Activated CD8-positive, alpha-beta T cell treated with anti-CD3 and anti-CD28 coated beads for 36 hours (primary cell): ENCODE measurements around the gene SDC3. TPM values are rescaled to one million over a fixed set of nuclear protein-coding genes. Genes with fewer than 3 reads are reported as not detected.
A peak's percentile ranks its signal among the peaks of the same experiment; 100 is the strongest.

Source experiments
- ATAC-seq: fragments of 200-7000 bp; cut with Tn5 transposase; one replicate; pipeline ENCODE4 v1.10.0; 2021; ENCODE audit warnings: mild to moderate bottlenecking, moderate library complexity
- CTCF ChIA-PET: fragments of 350-600 bp; sonication (Branson Sonifier 250); formaldehyde crosslinking; loops from one replicate; lab custom pipeline; 2021; ENCODE audit warnings: antibody characterized with exemption; lab: Charles Lee
- POLR2A ChIA-PET: fragments of 350-600 bp; sonication (Branson Sonifier 250); formaldehyde crosslinking; loops from one replicate; lab custom pipeline; 2021; ENCODE audit warnings: antibody characterized with exemption; lab: Charles Lee
- DNase-seq: peaks from one replicate; pipeline ENCODE4 v3.0.0-alpha.2; 2020
- H3K27ac Mint-ChIP-seq: one replicate; pipeline ENCODE4 v1.8.0; 2021; ENCODE audit warnings: mild to moderate bottlenecking, mixed read lengths
- H3K27me3 Mint-ChIP-seq: one replicate; pipeline ENCODE4 v1.8.0; 2021; ENCODE audit warnings: mixed read lengths
- H3K36me3 Mint-ChIP-seq: one replicate; pipeline ENCODE4 v1.8.0; 2021; ENCODE audit warnings: low read depth, mixed read lengths
- H3K4me1 Mint-ChIP-seq: one replicate; pipeline ENCODE4 v1.8.0; 2021; ENCODE audit warnings: low read depth, mixed read lengths
- H3K4me3 Mint-ChIP-seq: one replicate; pipeline ENCODE4 v1.8.0; 2021; ENCODE audit warnings: mild to moderate bottlenecking, moderate library complexity, mixed read lengths
- H3K9me3 Mint-ChIP-seq: one replicate; pipeline ENCODE4 v1.8.0; 2021; ENCODE audit warnings: mixed read lengths
- intact Hi-C: fragments of 100-400 bp; cut with micrococcal nuclease; formaldehyde crosslinking; loops from one replicate; pipeline ENCODE4 v1.10.0; 2022
- total RNA-seq, 2 experiments: library from RNA; stranded (reverse); gene quantifications; one replicate each; pipeline ENCODE4 v1.2.3, GENCODE V29; 2021
- TF ChIP-seq, protein P1 (sequence below): fragments of 200-600 bp; IDR thresholded peaks from one replicate; pipeline ENCODE4 v1.8.0; 2022; ENCODE audit warnings: antibody characterized with exemption, mild to moderate bottlenecking

Gene SDC3
- total RNA-seq, 2 experiments from 2014 or later = 0.04 to 0.14 TPM

DNA sequence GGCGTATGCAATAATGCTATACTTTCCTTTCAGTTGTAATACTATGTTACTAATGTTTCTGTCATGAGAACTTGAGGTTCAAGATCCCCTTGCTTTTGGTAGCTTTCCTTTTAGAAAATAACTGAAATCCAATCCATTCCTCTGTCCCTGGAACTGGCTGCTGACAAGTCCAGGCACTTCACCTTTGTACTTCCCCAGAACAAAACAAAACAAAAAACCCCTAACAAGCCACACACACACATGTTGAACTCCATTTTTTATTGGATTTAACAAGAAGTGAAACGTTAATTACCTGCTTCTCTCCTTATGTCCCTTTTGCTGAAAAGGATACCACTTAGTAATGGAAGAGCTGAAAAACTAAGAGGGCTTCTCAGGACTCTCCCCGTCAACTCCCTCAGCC is 26.1 kb upstream of the SDC3 start:
- DNase-seq (no peak), ATAC-seq (no peak)
- TF ChIP-seq, protein P1, sequence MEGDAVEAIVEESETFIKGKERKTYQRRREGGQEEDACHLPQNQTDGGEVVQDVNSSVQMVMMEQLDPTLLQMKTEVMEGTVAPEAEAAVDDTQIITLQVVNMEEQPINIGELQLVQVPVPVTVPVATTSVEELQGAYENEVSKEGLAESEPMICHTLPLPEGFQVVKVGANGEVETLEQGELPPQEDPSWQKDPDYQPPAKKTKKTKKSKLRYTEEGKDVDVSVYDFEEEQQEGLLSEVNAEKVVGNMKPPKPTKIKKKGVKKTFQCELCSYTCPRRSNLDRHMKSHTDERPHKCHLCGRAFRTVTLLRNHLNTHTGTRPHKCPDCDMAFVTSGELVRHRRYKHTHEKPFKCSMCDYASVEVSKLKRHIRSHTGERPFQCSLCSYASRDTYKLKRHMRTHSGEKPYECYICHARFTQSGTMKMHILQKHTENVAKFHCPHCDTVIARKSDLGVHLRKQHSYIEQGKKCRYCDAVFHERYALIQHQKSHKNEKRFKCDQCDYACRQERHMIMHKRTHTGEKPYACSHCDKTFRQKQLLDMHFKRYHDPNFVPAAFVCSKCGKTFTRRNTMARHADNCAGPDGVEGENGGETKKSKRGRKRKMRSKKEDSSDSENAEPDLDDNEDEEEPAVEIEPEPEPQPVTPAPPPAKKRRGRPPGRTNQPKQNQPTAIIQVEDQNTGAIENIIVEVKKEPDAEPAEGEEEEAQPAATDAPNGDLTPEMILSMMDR = no peak
- Mint-ChIP-seq H3K27me3 (no peaks in the 10 kb centered on the region), H3K4me1 (no peaks in the 10 kb centered on the region), H3K9me3 (no peaks in the 10 kb centered on the region), H3K36me3 (peaks cover 38% of the 10 kb centered on the region), H3K4me3 (no peak overlapping the region), H3K27ac (peak overlapping the region; percentile 62)
- ChIA-PET CTCF (interaction anchor here (1.6 to 7.6 kb wide), 3 partner anchors 23 to 132 kb away, joined by 4 to 82 read pairs (median 5); no protein-coding TSS in a partner anchor), POLR2A (interaction anchor here (1.0 to 1.1 kb wide), 3 partner anchors 10 to 14 kb away, joined by 3 to 4 read pairs (median 4); no protein-coding TSS in a partner anchor)
- intact Hi-C loops = no loop called here

DNA sequence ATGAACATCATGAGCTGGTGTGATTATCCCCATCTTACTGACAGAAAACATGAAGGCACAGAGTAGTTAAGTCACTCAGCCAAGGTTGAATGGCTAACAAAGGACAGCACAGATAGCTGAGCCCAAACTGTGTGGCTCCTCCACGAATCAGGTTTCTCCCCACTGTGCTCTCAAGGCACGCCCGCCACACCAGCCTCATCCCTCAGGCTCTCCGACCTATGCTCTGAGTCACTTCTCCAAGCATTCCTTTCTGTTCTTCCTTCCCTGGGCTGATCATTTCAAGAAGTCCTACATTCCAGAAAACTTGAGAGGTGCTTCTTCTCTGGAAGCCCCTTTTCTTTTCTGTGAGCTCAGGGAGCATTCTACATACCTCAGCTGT is 25.3 kb upstream of the SDC3 start:
- H3K36me3 Mint-ChIP-seq = peaks cover 31% of the 10 kb centered on the region
- no peaks in the 10 kb centered on the region for H3K27me3 Mint-ChIP-seq
- POLR2A ChIA-PET = interaction anchor here (0.8 to 1.1 kb wide), 5 partner anchors 9 to 132 kb away, joined by 3 to 4 read pairs (median 4); no protein-coding TSS in a partner anchor
- intact Hi-C loops = no loop called here
- no peaks in the 10 kb centered on the region for H3K9me3 Mint-ChIP-seq
- no peak overlapping the region for H3K4me3 Mint-ChIP-seq
- peak overlapping the region; percentile 62 for H3K27ac Mint-ChIP-seq
- H3K4me1 Mint-ChIP-seq = peaks cover 3% of the 10 kb centered on the region
- CTCF ChIA-PET = interaction anchor here (0.8 to 7.6 kb wide), 4 partner anchors 9 to 132 kb away, joined by 3 to 82 read pairs (median 4); no protein-coding TSS in a partner anchor
- DNase-seq (no peak), ATAC-seq (no peak)
- TF ChIP-seq, protein P1 = no peak

DNA sequence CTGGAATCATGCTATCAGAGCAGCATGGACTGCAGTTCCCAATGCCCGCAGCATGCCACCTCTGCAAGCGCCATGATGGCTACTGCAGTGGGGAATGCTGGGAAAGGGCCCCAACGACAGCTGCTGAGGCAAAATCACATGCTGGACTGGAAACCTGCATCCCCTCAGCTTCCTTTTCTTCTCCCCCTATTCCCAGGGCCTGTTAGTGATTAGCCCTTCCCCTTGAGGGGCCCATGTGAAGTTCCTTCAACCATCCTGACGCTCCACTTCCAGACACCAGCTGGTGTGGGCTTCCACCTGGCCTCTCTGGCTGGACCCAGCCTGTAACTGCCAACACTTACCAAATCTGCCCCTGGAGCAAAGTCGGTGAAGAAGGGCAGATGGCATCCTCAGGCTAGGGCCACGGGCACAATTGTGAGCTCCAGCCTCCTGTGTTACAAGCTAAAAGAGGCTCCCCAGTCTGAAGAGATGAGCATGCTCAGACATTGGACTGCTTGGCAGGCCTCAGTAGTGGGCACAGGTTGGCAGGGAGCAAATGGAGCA is 22.1 kb upstream of the SDC3 start:
- no peaks in the 10 kb centered on the region for H3K27me3 Mint-ChIP-seq
- H3K4me3 Mint-ChIP-seq = no peak overlapping the region
- H3K27ac Mint-ChIP-seq = no peak overlapping the region
- ATAC-seq (no peak), DNase-seq (no peak)
- intact Hi-C loops = no loop called here
- H3K9me3 Mint-ChIP-seq = no peaks in the 10 kb centered on the region
- ChIA-PET POLR2A (no interaction called here), CTCF (interaction anchor here (0.8 to 7.6 kb wide), 5 partner anchors 10 to 148 kb away, joined by 3 to 82 read pairs (median 29); no protein-coding TSS in a partner anchor)
- H3K4me1 Mint-ChIP-seq = peaks cover 5% of the 10 kb centered on the region
- peaks cover 18% of the 10 kb centered on the region for H3K36me3 Mint-ChIP-seq
- TF ChIP-seq, protein P1 = no peak

DNA sequence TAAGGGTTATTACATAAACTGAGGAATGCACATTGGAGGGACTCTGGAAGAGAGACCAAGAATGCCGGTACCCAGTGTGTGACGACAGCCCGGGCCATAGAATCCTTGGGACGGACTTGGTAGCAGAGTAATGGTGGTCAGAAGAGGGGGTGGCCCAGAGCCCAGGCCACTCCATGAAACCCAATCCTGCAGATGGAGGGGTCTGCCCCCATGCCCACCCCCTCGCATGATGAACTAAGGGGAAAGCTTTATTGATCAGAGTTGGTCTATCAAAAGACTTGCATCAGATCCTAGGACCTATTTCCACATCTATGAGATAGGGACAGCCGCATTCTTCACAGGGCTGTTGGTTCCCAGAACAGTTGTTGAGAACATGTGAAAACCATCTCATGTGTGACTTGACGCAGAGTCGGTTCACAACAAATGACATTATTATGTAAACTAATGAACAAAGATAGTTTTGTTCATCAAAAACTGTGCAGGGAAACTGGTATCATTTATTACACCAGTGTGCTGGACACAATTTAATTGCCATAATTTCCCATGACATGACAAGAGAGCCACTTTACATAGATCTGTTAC is 21.5 kb upstream of the SDC3 start:
- POLR2A ChIA-PET = interaction anchor here (1.0 kb wide), 1 partner anchor 15 kb away, joined by 3 read pairs; no protein-coding TSS in a partner anchor
- Mint-ChIP-seq H3K27me3 (no peaks in the 10 kb centered on the region), H3K4me3 (no peak overlapping the region), H3K9me3 (no peaks in the 10 kb centered on the region), H3K4me1 (peaks cover 5% of the 10 kb centered on the region), H3K27ac (no peak overlapping the region), H3K36me3 (peaks cover 15% of the 10 kb centered on the region)
- TF ChIP-seq, protein P1 = no peak
- DNase-seq (no peak), ATAC-seq (peak; percentile 11)
- intact Hi-C loops = no loop called here
- CTCF ChIA-PET = interaction anchor here (1.1 to 7.6 kb wide), 8 partner anchors 10 to 181 kb away, joined by 3 to 82 read pairs (median 18); no protein-coding TSS in a partner anchor
